Esophagus squamous epithelium (tissue), 5 donors: ENCODE measurements around the gene ABHD6. TPM values are rescaled to one million over a fixed set of nuclear protein-coding genes. Genes with fewer than 3 reads are reported as not detected.

Experiments used
- DNase-seq: peaks from one replicate; lab custom pipeline; 2025; lab: John Stamatoyannopoulos, UW
- H3K27ac ChIP-seq, 4 donors: fragments of 200-600 bp; sonication (generic); one replicate each; pipeline ENCODE4 v1.5.1; 2016 to 2019; ENCODE audit warnings: mild to moderate bottlenecking in 1 of 4
- H3K27me3 ChIP-seq, 4 donors: fragments of 200-600 bp; sonication (generic); 1 replicate in 3 of 4; 2 replicates in 1 of 4; pipeline versions ENCODE4 v1.5.1 to v1.6.0; 2017 to 2021; ENCODE audit warnings: antibody characterized with exemption in 1 of 4
- H3K36me3 ChIP-seq, 3 donors: fragments of 200-600 bp; sonication (generic); one replicate each; pipeline ENCODE4 v1.5.1; 2016 to 2019
- H3K4me1 ChIP-seq, 3 donors: fragments of 200-600 bp; sonication (generic); one replicate each; pipeline ENCODE4 v1.5.1; 2017 to 2019
- H3K4me3 ChIP-seq, 4 donors: fragments of 200-600 bp; sonication (generic); 1 replicate in 3 of 4; 2 replicates in 1 of 4; pipeline ENCODE4 v1.5.1; 2016 to 2019; ENCODE audit warnings: mild to moderate bottlenecking in 2 of 4, moderate library complexity in 1 of 4
- H3K9me3 ChIP-seq, 3 donors: fragments of 200-600 bp; sonication (generic); one replicate each; pipeline ENCODE4 v1.5.1; 2016 to 2019
- POLR2A ChIP-seq, 4 donors: fragments of 450-650 bp; IDR thresholded peaks; one replicate each; pipeline ENCODE4 v1.6.1; 2017; ENCODE audit warnings: antibody characterized with exemption in 4 of 4, mild to moderate bottlenecking in 4 of 4, moderate library complexity in 3 of 4
- WGBS, 2 donors: methylation state at CpG; one replicate each; pipeline ENCODE4 v1.1.5; 2018; 5-methylcytosine and 5-hydroxymethylcytosine counted together
- intact Hi-C: fragments of 100-400 bp; cut with DNase I; formaldehyde crosslinking; loops from one replicate; pipeline ENCODE4 v1.15.0; 2022
- total RNA-seq, 4 donors: library from RNA; depleted of rRNA; stranded (reverse); fragments of >200 nt; gene quantifications; one replicate each; pipeline ENCODE4 v1.1.0, GENCODE V29; 2016
- TF ChIP-seq, protein P1 (sequence below), 6 experiments: fragments of 450-650 bp in 4 of 6; fragments of 200-600 bp in 2 of 6; sonication (generic) in 2 of 6; IDR thresholded peaks; one replicate each; pipeline ENCODE4 v1.5.1; 2016 to 2019; ENCODE audit warnings: antibody characterized with exemption in 6 of 6, mild to moderate bottlenecking in 4 of 6, moderate library complexity in 4 of 6
- donor health status: DM: yes; HTN: yes; CAD: no.

Gene ABHD6
- total RNA-seq, 4 donors from 2014 or later: 5.8 to 16.5 (median 8.9) TPM

GRCh38 chr3:58230876-58231552, 6.6 kb upstream of the ABHD6 start:
- 0 to 33% methylated on average over 1 of the region's 1 CpG for WGBS, 2 donors
- no peaks in the 10 kb centered on the region for H3K36me3 ChIP-seq

DNA sequence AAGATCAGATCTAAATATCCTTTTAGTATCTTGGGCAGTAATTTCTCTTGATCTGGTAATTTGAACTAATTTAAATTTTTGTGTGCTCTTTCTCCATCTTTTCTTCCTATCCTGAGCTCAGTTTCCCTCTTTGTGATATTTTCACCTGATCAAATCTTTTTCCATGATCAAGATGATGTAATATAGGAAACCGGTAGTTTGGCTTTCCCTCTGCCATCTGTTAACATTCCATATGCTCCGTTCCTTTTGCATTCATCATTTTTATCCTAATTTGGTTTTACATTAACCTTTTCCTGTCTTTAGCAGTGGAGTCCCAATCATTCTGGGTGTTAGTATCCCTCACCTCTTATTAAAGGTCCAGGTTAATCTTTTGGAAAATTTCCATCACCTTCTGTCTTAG, 5.9 kb upstream of the ABHD6 start:
- WGBS, 2 donors: 30 to 34% methylated on average over 2 of the region's 2 CpGs

More at GRCh38 chr3:58230876-58231552, 6.6 kb upstream of the ABHD6 start:
- H3K9me3 ChIP-seq: no peaks in the 10 kb centered on the region
- no peak for DNase-seq
- H3K27ac ChIP-seq: no peak overlapping the region
- H3K4me1 ChIP-seq: peaks cover 0 to 18% (median 0%) of the 10 kb centered on the region in 3 donors
- no peaks in the 10 kb centered on the region for H3K27me3 ChIP-seq
- intact Hi-C loops: no loop called here
- no peak overlapping the region for H3K4me3 ChIP-seq
- TF ChIP-seq, protein P1, sequence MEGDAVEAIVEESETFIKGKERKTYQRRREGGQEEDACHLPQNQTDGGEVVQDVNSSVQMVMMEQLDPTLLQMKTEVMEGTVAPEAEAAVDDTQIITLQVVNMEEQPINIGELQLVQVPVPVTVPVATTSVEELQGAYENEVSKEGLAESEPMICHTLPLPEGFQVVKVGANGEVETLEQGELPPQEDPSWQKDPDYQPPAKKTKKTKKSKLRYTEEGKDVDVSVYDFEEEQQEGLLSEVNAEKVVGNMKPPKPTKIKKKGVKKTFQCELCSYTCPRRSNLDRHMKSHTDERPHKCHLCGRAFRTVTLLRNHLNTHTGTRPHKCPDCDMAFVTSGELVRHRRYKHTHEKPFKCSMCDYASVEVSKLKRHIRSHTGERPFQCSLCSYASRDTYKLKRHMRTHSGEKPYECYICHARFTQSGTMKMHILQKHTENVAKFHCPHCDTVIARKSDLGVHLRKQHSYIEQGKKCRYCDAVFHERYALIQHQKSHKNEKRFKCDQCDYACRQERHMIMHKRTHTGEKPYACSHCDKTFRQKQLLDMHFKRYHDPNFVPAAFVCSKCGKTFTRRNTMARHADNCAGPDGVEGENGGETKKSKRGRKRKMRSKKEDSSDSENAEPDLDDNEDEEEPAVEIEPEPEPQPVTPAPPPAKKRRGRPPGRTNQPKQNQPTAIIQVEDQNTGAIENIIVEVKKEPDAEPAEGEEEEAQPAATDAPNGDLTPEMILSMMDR (IDR thresholded peaks at IDR 0.05): no peak
- no peak for TF ChIP-seq POLR2A (IDR thresholded peaks at IDR 0.05)

GRCh38 chr3:58234516-58234931, 3.1 kb upstream of the ABHD6 start:
- no peak for TF ChIP-seq POLR2A (IDR thresholded peaks at IDR 0.05)
- TF ChIP-seq, protein P1 (IDR thresholded peaks at IDR 0.05): no peak
- no peak overlapping the region for H3K27ac ChIP-seq
- H3K36me3 ChIP-seq: no peaks in the 10 kb centered on the region
- 29 to 49% methylated on average over 4 of the region's 4 CpGs for WGBS, 2 donors
- no peaks in the 10 kb centered on the region for H3K9me3 ChIP-seq
- intact Hi-C loops: no loop called here
- peaks cover 13 to 45% (median 16%) of the 10 kb centered on the region in 3 donors for H3K4me1 ChIP-seq
- no peak for DNase-seq
- no peaks in the 10 kb centered on the region for H3K27me3 ChIP-seq
- H3K4me3 ChIP-seq: no peak overlapping the region

More for the DNA sequence above, 5.9 kb upstream of the ABHD6 start:
- H3K4me3 ChIP-seq: no peak overlapping the region
- H3K9me3 ChIP-seq: no peaks in the 10 kb centered on the region
- intact Hi-C loops: no loop called here
- peaks cover 4 to 23% (median 5%) of the 10 kb centered on the region in 3 donors for H3K4me1 ChIP-seq
- no peak overlapping the region for H3K27ac ChIP-seq
- no peak for DNase-seq
- no peaks in the 10 kb centered on the region for H3K27me3 ChIP-seq
- TF ChIP-seq POLR2A (IDR thresholded peaks at IDR 0.05): no peak
- TF ChIP-seq, protein P1 (IDR thresholded peaks at IDR 0.05): no peak
- no peaks in the 10 kb centered on the region for H3K36me3 ChIP-seq

DNA sequence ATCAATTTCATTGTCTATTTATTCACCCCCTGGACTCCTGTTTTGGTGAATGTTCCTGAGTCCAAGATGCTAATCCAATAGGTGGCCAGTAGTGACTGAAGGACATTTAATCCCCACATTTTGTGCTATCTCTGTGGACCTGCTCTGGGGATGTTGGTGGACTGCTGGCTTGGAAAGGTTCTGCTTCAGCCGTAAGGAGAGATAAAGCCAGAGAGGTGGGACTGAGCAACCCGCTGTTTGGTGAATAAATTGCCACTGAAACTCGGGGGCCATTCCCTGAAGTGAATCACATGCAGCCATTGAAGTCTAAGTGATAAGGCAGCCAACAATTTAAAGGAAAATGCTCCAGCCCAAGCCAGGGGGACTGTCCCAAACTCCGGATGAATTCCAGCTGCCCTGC, 1.6 kb upstream of the ABHD6 start:
- Histone ChIP-seq H3K36me3 (no peaks in the 10 kb centered on the region), H3K9me3 (no peaks in the 10 kb centered on the region), H3K27me3 (no peaks in the 10 kb centered on the region), H3K4me3 (no peak overlapping the region), H3K4me1 (peaks cover 13 to 50% (median 16%) of the 10 kb centered on the region in 3 donors), H3K27ac (no peak overlapping the region)
- no peak for DNase-seq
- TF ChIP-seq, protein P1 (IDR thresholded peaks at IDR 0.05): no peak
- no peak for TF ChIP-seq POLR2A (IDR thresholded peaks at IDR 0.05)
- 73 to 80% methylated on average over 2 to 4 of the region's 4 CpGs for WGBS, 2 donors
- intact Hi-C loops: no loop called here

GRCh38 chr3:58236527-58237237, 910 bp upstream of the ABHD6 start:
- intact Hi-C loops: no loop called here
- Histone ChIP-seq H3K27me3 (no peaks in the 10 kb centered on the region), H3K4me3 (peak overlapping the region; percentile 84 to 94 (median 91)), H3K27ac (peak overlapping the region; percentile 88 to 94 (median 89)), H3K36me3 (no peaks in the 10 kb centered on the region), H3K9me3 (no peaks in the 10 kb centered on the region), H3K4me1 (peaks cover 13 to 57% (median 23%) of the 10 kb centered on the region in 3 donors)
- DNase-seq: no peak
- 13 to 37% methylated on average over 9 to 22 of the region's 24 CpGs for WGBS, 2 donors
- TF ChIP-seq POLR2A (IDR thresholded peaks at IDR 0.05): no peak
- TF ChIP-seq, protein P1 (IDR thresholded peaks at IDR 0.05): no peak
